Muscle layer of colon (tissue), 2 donors: Measurements from ENCODE around the gene TNC.

Source experiments
- H3K27ac ChIP-seq: one replicate; pipeline ENCODE4 v1.7.0; 2013; ENCODE audit warnings: low read depth, mild to moderate bottlenecking, low read length, moderate library complexity
- H3K27me3 ChIP-seq, 2 donors: one replicate each; pipeline ENCODE4 v1.7.0; 2013; ENCODE audit warnings: low read length in 2 of 2, mild to moderate bottlenecking in 2 of 2; ENCODE audit not compliant: insufficient read depth in 2 of 2, control insufficient read depth in 1 of 2
- H3K36me3 ChIP-seq: one replicate; pipeline ENCODE4 v1.7.0; 2013; ENCODE audit warnings: mild to moderate bottlenecking, low read length; ENCODE audit not compliant: insufficient read depth
- H3K4me1 ChIP-seq: one replicate; pipeline ENCODE4 v1.7.0; 2013; ENCODE audit warnings: mild to moderate bottlenecking, low read length; ENCODE audit not compliant: insufficient read depth
- H3K4me3 ChIP-seq, 2 donors: one replicate each; pipeline ENCODE4 v1.7.0; 2013; ENCODE audit warnings: low read length in 2 of 2, low read depth in 1 of 2, mild to moderate bottlenecking in 1 of 2, moderate library complexity in 1 of 2
- H3K9ac ChIP-seq: one replicate; pipeline ENCODE4 v1.7.0; 2013; ENCODE audit warnings: low read length
- H3K9me3 ChIP-seq: one replicate; pipeline ENCODE4 v1.7.0; 2013; ENCODE audit warnings: mild to moderate bottlenecking, low read length
- donor health status: abdominal sarcoma.
- donor health status: Adenocarcinoma of cecum.

Gene TNC

DNA sequence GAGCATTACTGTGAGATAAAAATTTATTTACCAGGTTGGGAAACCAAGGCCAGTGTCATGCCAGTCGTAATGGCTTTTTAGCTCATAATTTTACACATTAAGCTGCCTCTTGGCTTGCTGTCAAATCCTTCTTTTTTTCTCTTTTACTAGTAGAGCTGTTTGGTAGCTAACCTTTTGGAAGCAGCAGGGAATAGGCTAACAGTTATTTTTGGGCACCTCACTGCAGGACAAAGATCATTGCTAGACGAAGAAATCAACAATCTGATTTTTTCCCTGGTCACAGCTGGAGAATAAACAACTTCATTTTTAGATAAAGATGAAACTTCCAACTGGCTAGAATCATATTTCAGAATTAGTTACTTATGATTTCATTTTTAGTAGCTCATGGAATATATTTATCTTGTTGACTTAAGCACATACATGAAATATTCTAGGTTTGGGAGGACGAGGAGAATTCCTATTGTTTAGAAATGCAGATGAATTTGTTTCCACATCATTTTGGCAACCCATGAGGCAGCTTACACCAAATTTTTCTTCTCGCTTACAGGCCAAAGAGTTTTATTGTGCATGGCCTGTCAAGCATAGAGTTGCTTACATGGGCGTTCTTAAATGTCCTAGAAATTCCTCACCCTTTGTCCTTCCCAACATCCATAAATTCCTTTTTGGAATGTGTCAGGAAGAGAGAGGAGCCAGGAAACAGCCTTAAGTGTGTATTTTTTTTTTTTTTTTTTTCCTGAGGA is 19.6 kb downstream of the TNC start:
- no peaks in the 10 kb centered on the region for H3K36me3 ChIP-seq
- H3K4me1 ChIP-seq: peaks cover 68% of the 10 kb centered on the region
- H3K4me3 ChIP-seq: no peak overlapping the region
- H3K9me3 ChIP-seq: no peaks in the 10 kb centered on the region
- peak overlapping the region; percentile 67 for H3K27ac ChIP-seq
- H3K9ac ChIP-seq: no peak overlapping the region
- H3K27me3 ChIP-seq: no peaks in the 10 kb centered on the region

- H3K9me3 ChIP-seq: no peaks in the 10 kb centered on the region
- H3K27ac ChIP-seq: no peak overlapping the region
- peaks cover 46% of the 10 kb centered on the region for H3K4me1 ChIP-seq
- H3K9ac ChIP-seq: no peak overlapping the region
- no peaks in the 10 kb centered on the region for H3K27me3 ChIP-seq
- no peak overlapping the region for H3K4me3 ChIP-seq
- peaks cover 15% of the 10 kb centered on the region for H3K36me3 ChIP-seq
Observed at GRCh38 chr9:115093520-115093919, 24.4 kb downstream of the TNC start.

DNA sequence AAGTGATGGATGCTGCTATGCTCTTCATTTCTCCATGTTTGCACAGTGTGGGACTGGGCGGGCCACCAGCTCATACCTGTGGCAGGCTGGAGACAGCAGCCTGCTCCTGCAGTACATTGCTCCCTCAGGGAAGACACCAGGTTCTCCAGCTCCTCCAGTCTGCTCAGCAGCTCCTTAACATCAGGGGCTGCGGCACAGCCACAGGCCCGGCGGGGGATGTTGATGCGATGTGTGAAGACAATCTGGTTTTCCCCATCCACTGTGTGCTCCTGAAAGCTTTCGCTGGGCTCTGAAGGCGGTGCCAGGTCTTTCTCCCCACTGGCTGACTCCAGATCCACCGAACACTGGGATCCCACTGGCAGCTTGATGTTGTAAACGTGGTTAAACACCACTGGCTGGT is 27.5 kb downstream of the TNC start:
- Histone ChIP-seq H3K36me3 (peaks cover 41% of the 10 kb centered on the region), H3K4me1 (peaks cover 38% of the 10 kb centered on the region), H3K4me3 (no peak overlapping the region), H3K27me3 (no peaks in the 10 kb centered on the region), H3K9me3 (no peaks in the 10 kb centered on the region), H3K27ac (no peak overlapping the region), H3K9ac (no peak overlapping the region)

- Histone ChIP-seq H3K4me1 (peaks cover 29% of the 10 kb centered on the region), H3K9ac (no peak overlapping the region), H3K27me3 (no peaks in the 10 kb centered on the region), H3K4me3 (no peak overlapping the region), H3K9me3 (no peaks in the 10 kb centered on the region), H3K36me3 (peaks cover 57% of the 10 kb centered on the region), H3K27ac (no peak overlapping the region)
Observed at GRCh38 chr9:115088860-115089259, 29.1 kb downstream of the TNC start.

DNA sequence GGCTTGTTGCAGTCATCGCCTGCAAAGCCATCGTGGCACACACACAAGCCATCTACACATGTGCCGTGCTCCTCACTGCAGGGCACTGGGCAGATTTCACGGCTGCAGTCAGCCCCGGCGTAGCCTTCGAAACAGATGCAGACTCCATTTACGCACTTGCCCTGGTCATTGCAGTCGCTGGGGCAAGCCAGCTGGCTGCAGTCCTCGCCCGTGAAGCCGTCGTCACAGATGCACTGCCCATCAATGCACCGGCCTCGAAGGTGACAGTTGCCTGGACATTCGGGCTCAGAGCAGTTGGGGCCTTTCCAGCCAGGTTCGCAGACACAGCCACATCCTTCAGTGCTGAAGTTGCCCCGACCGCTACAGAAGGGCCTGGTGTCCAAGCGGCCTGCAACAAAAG is 31.1 kb downstream of the TNC start:
- Histone ChIP-seq H3K27ac (no peak overlapping the region), H3K9me3 (no peaks in the 10 kb centered on the region), H3K4me1 (peaks cover 18% of the 10 kb centered on the region), H3K36me3 (peaks cover 77% of the 10 kb centered on the region), H3K4me3 (no peak overlapping the region), H3K27me3 (no peaks in the 10 kb centered on the region), H3K9ac (no peak overlapping the region)

GRCh38 chr9:115086461-115086860 is 31.5 kb downstream of the TNC start:
- peaks cover 14% of the 10 kb centered on the region for H3K4me1 ChIP-seq
- H3K4me3 ChIP-seq: no peak overlapping the region
- no peak overlapping the region for H3K9ac ChIP-seq
- H3K27me3 ChIP-seq: no peaks in the 10 kb centered on the region
- peaks cover 81% of the 10 kb centered on the region for H3K36me3 ChIP-seq
- no peaks in the 10 kb centered on the region for H3K9me3 ChIP-seq
- H3K27ac ChIP-seq: no peak overlapping the region

DNA sequence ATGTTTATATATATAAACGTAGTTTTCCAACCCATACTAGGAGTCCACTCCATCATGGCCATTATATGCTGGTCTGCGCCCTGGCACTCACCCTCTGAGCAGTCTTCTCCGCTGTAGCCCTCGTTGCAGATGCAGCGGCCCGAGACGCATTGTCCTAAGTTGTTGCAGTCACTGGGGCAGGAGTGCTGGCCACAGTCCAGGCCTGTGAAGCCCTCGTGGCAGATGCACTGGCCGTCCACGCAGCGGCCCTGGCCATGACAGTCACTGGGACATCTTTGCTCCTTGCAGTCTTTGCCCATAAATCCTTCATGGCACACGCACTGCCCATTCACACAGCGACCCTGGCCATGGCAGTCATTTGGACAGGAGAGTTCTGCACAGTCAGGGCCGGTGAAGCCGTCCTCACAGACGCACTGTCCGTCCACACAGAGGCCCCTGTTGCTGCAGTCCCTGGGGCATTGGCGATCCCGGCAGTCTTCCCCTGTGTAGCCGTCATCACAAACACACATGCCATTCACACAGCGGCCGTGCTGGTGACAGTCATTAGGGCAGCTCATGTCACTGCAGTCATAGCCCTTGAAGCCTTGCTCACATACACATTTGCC is 32.1 kb downstream of the TNC start:
- H3K4me1 ChIP-seq: peaks cover 14% of the 10 kb centered on the region
- H3K27me3 ChIP-seq: no peaks in the 10 kb centered on the region
- peaks cover 86% of the 10 kb centered on the region for H3K36me3 ChIP-seq
- H3K9ac ChIP-seq: no peak overlapping the region
- H3K27ac ChIP-seq: no peak overlapping the region
- no peak overlapping the region for H3K4me3 ChIP-seq
- no peaks in the 10 kb centered on the region for H3K9me3 ChIP-seq

DNA sequence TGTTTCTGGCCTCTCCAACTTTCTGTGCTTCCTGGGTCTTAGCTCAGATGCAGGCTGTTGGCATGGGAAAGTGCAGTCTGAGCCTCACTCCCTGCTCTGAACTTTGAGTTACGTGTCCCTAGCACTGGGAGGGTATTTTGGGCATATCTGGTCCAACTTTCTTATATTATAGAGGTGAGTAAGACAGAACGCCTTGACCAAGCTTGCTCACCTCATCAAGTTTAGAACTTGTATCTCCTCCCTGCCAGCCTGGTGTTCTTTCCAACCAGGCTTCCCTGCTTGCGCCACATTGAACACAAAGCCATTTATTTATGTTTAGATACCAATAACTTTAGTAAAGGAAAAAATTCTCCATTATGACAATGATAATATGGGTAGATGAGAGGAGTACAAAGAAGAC is 33.2 kb downstream of the TNC start:
- H3K27ac ChIP-seq: no peak overlapping the region

DNA sequence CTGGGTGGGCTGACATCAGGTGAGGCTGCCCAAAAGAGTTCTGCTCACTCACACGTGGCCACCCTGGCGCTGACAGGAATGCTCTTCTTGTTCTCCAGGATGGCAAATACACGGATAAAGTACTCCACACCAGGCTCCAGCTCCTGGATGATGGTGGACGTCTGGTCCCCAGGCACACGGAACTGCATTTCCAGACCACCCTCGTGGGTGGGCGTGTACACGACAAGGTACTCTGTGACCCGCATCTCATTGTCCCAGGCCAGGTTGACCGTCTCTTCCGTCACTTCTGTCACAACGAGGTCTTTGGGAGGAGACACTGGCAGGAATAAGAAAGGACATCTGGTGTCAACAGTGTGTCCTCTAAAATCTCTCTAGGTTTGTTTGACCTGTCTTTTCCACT is 33.8 kb downstream of the TNC start:
- no peak overlapping the region for H3K27ac ChIP-seq

More for the DNA sequence above, 33.2 kb downstream of the TNC start:
- H3K27me3 ChIP-seq: no peaks in the 10 kb centered on the region
- peaks cover 14% of the 10 kb centered on the region for H3K4me1 ChIP-seq
- H3K36me3 ChIP-seq: peaks cover 79% of the 10 kb centered on the region
- H3K9ac ChIP-seq: no peak overlapping the region
- no peaks in the 10 kb centered on the region for H3K9me3 ChIP-seq
- no peak overlapping the region for H3K4me3 ChIP-seq

GRCh38 chr9:115080242-115080641 is 37.7 kb downstream of the TNC start:
- Histone ChIP-seq H3K4me3 (no peak overlapping the region), H3K4me1 (peaks cover under 1% of the 10 kb centered on the region), H3K9me3 (no peaks in the 10 kb centered on the region), H3K36me3 (peaks cover 79% of the 10 kb centered on the region), H3K27ac (no peak overlapping the region), H3K9ac (no peak overlapping the region), H3K27me3 (no peaks in the 10 kb centered on the region)

More for the DNA sequence above, 33.8 kb downstream of the TNC start:
- no peak overlapping the region for H3K4me3 ChIP-seq
- H3K9ac ChIP-seq: no peak overlapping the region
- no peaks in the 10 kb centered on the region for H3K9me3 ChIP-seq
- no peaks in the 10 kb centered on the region for H3K27me3 ChIP-seq
- peaks cover 83% of the 10 kb centered on the region for H3K36me3 ChIP-seq
- peaks cover 11% of the 10 kb centered on the region for H3K4me1 ChIP-seq

DNA sequence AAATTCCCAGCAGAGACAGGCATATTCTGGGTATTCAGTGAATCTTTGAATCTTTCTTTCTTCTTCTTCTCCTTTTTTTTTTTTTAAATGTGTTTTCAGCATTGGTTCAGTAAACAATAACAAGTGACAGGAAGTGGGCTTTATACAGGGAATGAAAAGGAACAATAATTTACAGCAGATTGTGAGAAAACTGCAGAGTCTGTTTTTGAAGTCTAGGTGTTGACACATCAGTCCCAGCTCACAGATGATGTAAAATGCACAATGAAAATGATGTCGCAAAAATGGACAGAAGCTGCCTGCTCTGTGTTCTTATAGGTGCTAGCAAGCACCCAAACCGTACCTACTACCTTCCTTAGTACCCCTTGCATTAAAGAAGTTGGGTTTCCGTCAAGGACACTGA is 38.8 kb downstream of the TNC start:
- H3K27me3 ChIP-seq: no peaks in the 10 kb centered on the region
- H3K9me3 ChIP-seq: no peaks in the 10 kb centered on the region
- no peak overlapping the region for H3K4me3 ChIP-seq
- no peaks in the 10 kb centered on the region for H3K4me1 ChIP-seq
- peaks cover 78% of the 10 kb centered on the region for H3K36me3 ChIP-seq
- H3K27ac ChIP-seq: no peak overlapping the region
- no peak overlapping the region for H3K9ac ChIP-seq

GRCh38 chr9:115073456-115073855 is 44.5 kb downstream of the TNC start:
- peaks cover 81% of the 10 kb centered on the region for H3K36me3 ChIP-seq
- H3K9ac ChIP-seq: no peak overlapping the region
- H3K27me3 ChIP-seq: no peaks in the 10 kb centered on the region
- no peak overlapping the region for H3K27ac ChIP-seq
- H3K4me3 ChIP-seq: no peak overlapping the region
- H3K9me3 ChIP-seq: no peaks in the 10 kb centered on the region
- peaks cover 14% of the 10 kb centered on the region for H3K4me1 ChIP-seq
